Mesodermal cell (in vitro differentiated cells): ENCODE results near the gene PTAR1.

Source experiments
- H3K27ac ChIP-seq: 2 replicates; pipeline ENCODE4 v1.7.0; 2013; ENCODE audit warnings: mild to moderate bottlenecking, low read depth, low read length, moderate library complexity; ENCODE audit not compliant: severe bottlenecking
- H3K36me3 ChIP-seq: 2 replicates; pipeline ENCODE4 v1.7.1; 2013; ENCODE audit warnings: mild to moderate bottlenecking, low read length, moderate library complexity; ENCODE audit not compliant: control insufficient read depth, insufficient read depth
- H3K4me1 ChIP-seq: one replicate; pipeline ENCODE4 v1.7.1; 2013; ENCODE audit warnings: mild to moderate bottlenecking, low read length; ENCODE audit not compliant: insufficient read depth, control insufficient read depth, poor library complexity, severe bottlenecking
- H3K4me3 ChIP-seq: 2 replicates; pipeline ENCODE4 v1.7.0; 2013; ENCODE audit warnings: low read length, control low read depth, mild to moderate bottlenecking; ENCODE audit not compliant: insufficient read depth, poor library complexity, severe bottlenecking; ENCODE audit errors: extremely low read depth
- H3K9me3 ChIP-seq: 2 replicates; pipeline ENCODE4 v1.7.1; 2013; ENCODE audit warnings: mild to moderate bottlenecking, low read length, moderate library complexity; ENCODE audit not compliant: control insufficient read depth
- WGBS, 2 experiments: methylation state at CpG; one replicate each; pipeline ENCODE4 v1.1.5; 2013; ENCODE audit warnings: missing lambda C conversion rate in 2 of 2; ENCODE audit not compliant: insufficient coverage in 2 of 2; 5-methylcytosine and 5-hydroxymethylcytosine counted together

PTAR1 gene

GRCh38 chr9:69753830-69754229 lies 6.0 kb downstream of the PTAR1 start:
- WGBS, 2 experiments, result 80% methylated on average over 1 of the region's 3 CpGs; no CpG with 5 or more reads in 1 of the 2 experiments
- Histone ChIP-seq H3K9me3 (no peaks in the 10 kb centered on the region), H3K4me1 (peaks cover 5% of the 10 kb centered on the region), H3K4me3 (no peak overlapping the region), H3K27ac (no peak overlapping the region), H3K36me3 (peaks cover 20% of the 10 kb centered on the region)

DNA sequence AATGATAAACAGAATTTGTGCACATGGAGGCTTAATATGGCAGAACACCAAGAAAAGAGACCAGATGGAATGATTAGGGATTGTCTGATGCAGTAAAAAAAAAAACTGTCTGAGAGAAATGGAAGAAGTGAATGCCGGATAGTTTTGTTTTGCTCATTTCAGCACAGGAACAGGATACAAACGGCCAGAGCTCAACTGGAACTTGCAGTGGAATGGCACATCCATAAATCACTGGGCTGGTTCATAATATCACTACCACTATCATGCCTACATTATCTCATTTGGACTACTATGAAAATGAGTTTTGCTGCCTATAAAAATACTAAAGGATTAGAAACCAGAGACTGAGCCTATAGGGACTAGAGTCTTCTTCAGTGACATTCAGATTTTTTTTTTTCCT lies 9.7 kb downstream of the PTAR1 start:
- Histone ChIP-seq H3K4me1 (peaks cover 23% of the 10 kb centered on the region), H3K36me3 (peaks cover 42% of the 10 kb centered on the region), H3K4me3 (no peak overlapping the region), H3K9me3 (no peaks in the 10 kb centered on the region), H3K27ac (no peak overlapping the region)
- 74 to 100% methylated on average over 2 of the region's 2 CpGs for WGBS, 2 experiments

DNA sequence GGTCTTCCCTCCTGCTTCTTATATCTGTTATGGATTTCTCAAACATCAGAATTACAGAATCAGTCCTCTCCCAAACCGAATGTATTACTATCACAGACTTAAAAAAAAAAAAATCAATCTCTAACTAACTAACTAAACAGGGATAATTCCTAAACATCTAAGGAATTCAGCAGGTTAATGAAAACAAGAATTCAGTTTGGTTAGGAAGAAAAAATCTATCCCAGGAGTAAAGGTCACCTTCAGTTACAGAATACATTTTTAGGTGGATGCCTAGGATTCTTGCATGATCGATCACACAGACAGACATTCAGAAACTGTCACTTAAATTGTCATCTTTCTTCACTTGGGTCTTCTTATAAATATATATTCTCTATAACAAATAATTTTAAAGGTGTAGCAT lies 11.5 kb downstream of the PTAR1 start:
- H3K9me3 ChIP-seq, result no peaks in the 10 kb centered on the region
- no peak overlapping the region for H3K4me3 ChIP-seq
- H3K27ac ChIP-seq, result no peak overlapping the region
- peaks cover 42% of the 10 kb centered on the region for H3K36me3 ChIP-seq
- WGBS, 2 experiments, result 100% methylated on average over 1 of the region's 2 CpGs; no CpG with 5 or more reads in 1 of the 2 experiments
- H3K4me1 ChIP-seq, result peaks cover 23% of the 10 kb centered on the region

DNA sequence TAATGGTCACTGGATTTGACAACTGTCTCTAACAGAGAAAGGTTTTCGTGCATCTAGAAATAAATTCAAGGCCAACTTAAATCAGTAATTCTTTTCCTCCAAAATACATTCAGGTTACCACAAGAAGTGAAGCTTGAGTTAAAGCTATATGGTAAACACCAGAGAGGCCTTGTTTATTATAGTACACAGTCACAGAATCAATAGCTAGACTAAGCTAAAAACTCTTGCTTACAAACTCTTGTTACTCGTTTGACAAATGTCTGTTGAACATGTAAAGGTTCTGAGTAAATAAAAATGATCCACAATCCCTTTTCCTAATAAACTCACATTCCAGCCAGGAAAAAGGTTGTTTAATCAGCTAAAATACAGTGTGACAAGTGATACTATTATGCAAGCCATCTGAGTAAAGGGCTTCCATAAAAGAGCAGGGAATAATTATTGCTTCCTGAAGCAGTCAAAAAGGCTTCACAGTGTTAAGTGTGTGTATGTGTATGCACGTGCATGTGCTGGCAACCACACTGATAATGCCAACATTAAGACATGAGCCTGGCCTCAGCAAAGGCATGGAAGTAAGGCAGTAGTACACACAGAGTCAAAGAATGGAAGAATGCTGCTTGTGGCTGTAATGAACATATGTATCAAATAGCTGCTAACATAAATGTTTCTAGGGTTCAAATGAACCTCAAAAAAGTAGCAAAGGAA lies 12.8 kb downstream of the PTAR1 start:
- Histone ChIP-seq H3K27ac (no peak overlapping the region), H3K4me1 (peaks cover 23% of the 10 kb centered on the region), H3K4me3 (no peak overlapping the region), H3K9me3 (no peaks in the 10 kb centered on the region), H3K36me3 (peaks cover 42% of the 10 kb centered on the region)
- WGBS, 2 experiments, result 90 to 100% methylated on average over 2 of the region's 3 CpGs

GRCh38 chr9:69745716-69746437 lies 13.9 kb downstream of the PTAR1 start:
- H3K27ac ChIP-seq, result peak overlapping the region; percentile 33
- H3K9me3 ChIP-seq, result no peaks in the 10 kb centered on the region
- WGBS, 2 experiments, result 83 to 100% methylated on average over 1 of the region's 3 CpGs
- H3K36me3 ChIP-seq, result peaks cover 46% of the 10 kb centered on the region
- H3K4me3 ChIP-seq, result no peak overlapping the region
- H3K4me1 ChIP-seq, result peaks cover 23% of the 10 kb centered on the region

DNA sequence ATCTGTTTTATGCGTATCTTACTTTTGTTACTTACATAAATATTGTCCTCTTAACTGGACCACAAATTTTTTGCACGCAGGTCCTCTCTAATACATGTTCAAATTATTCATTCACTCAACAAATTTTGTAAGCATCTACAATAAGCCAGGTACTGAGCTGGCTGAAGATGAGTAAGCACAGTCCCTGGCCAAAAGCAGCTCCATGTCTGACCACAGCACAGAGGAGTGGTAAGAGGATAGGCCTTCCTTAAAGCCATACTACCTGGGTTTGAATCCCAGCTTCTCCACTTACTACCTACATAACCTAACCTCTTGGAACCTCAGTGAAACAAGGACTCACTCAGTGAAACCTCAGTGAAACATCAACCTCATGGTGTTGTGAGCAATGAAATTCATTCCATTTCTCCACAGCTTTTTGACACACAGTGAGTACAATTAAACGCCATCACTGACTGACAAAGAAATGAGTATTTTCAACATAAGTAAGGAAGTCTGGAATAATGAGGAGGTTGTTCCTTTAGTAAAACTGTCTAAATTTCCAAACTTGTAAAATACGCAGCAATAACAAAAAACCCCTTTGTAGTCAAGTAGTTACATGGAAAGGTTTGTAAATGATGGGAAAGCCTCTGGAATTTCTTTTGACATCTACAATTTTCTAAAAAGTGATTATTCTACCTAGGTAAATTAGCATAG lies 15.0 kb downstream of the PTAR1 start:
- peaks cover 23% of the 10 kb centered on the region for H3K4me1 ChIP-seq
- H3K9me3 ChIP-seq, result no peaks in the 10 kb centered on the region
- no peak overlapping the region for H3K4me3 ChIP-seq
- WGBS, 2 experiments, result 88 to 100% methylated on average over 1 to 2 of the region's 4 CpGs
- no peak overlapping the region for H3K27ac ChIP-seq
- H3K36me3 ChIP-seq, result peaks cover 42% of the 10 kb centered on the region

- peaks cover 19% of the 10 kb centered on the region for H3K4me1 ChIP-seq
- 95 to 98% methylated on average over 4 of the region's 5 CpGs for WGBS, 2 experiments
Measured at GRCh38 chr9:69743930-69744329, 15.9 kb downstream of the PTAR1 start.

DNA sequence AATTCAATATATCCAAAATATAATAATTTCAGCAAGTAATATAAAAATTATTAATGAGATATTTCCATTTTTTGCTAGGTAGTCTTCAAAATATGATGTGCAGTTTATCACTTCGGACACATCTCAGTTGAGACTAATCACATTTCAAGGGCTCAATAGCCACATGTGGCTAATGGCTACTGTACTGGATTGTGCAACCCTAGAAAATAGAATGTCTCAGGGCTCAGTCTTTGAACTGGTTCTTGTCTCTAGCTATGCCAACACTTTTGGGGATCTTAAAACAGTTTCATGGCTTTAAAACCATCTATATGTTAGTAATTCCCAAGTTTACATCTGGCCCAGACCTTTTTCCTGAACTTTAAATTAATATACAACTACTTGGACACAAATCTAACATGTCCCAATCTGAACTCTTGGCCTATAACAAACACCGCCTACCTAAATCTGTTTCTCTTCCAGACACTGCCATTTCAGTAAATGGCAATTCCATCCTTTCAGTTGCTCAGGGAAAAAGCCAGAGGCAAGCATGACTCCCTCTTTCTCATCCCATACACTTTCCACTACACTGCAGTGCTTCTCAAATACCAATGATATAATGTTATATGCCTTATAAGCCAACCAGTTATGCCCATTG lies 18.8 kb downstream of the PTAR1 start:
- Histone ChIP-seq H3K4me1 (peaks cover 1% of the 10 kb centered on the region), H3K27ac (no peak overlapping the region), H3K36me3 (peaks cover 28% of the 10 kb centered on the region), H3K9me3 (no peaks in the 10 kb centered on the region), H3K4me3 (no peak overlapping the region)
- WGBS, 2 experiments, result 92 to 100% methylated on average over 1 to 2 of the region's 2 CpGs

More at GRCh38 chr9:69743930-69744329, 15.9 kb downstream of the PTAR1 start:
- no peaks in the 10 kb centered on the region for H3K9me3 ChIP-seq
- H3K27ac ChIP-seq, result no peak overlapping the region
- peaks cover 37% of the 10 kb centered on the region for H3K36me3 ChIP-seq
- H3K4me3 ChIP-seq, result no peak overlapping the region

GRCh38 chr9:69731348-69731747 lies 28.5 kb downstream of the PTAR1 start:
- H3K36me3 ChIP-seq, result peaks cover 56% of the 10 kb centered on the region
- WGBS, 2 experiments, result 100% methylated on average over 1 of the region's 2 CpGs; no CpG with 5 or more reads in 1 of the 2 experiments
- H3K4me1 ChIP-seq, result no peaks in the 10 kb centered on the region
- H3K9me3 ChIP-seq, result no peaks in the 10 kb centered on the region
- no peak overlapping the region for H3K27ac ChIP-seq
- no peak overlapping the region for H3K4me3 ChIP-seq

DNA sequence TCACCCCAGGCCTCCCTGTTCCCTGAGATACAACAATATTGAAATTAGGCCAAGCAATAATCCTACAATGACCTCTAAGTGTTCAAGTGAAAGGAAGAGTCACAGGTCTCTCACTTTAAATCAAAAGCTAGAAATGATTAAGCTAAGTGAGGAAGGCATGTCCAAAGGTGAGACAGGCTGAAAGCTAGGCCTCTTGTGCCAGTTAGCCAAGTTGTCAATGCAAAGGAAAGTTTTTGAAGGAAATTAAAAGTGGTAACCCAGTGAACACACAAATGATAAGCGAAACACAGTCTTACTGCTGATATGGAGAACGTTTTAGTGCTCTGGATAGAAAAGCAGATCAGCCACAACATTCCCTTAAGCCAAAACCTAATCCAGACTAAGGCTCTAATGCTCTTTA lies 39.8 kb downstream of the PTAR1 start:
- 100% methylated on average over 1 of the region's 2 CpGs for WGBS, 2 experiments

More for the DNA sequence above, 39.8 kb downstream of the PTAR1 start:
- Histone ChIP-seq H3K4me1 (no peaks in the 10 kb centered on the region), H3K27ac (no peak overlapping the region), H3K4me3 (no peak overlapping the region), H3K36me3 (peaks cover 43% of the 10 kb centered on the region), H3K9me3 (no peaks in the 10 kb centered on the region)
